HG03521 (cell line): ENCODE measurements around the gene NET1.
"Not testable (repeated sequence)": the region's sequence is repeated elsewhere in the genome, so short reads cannot be mapped to it uniquely, and the experiment has no call there.

Experiments used
- ATAC-seq: cut with Tn5 transposase; IDR thresholded peaks from one replicate; pipeline ENCODE4 v1.9.1; 2021; ENCODE audit warnings: mild to moderate bottlenecking, moderate library complexity; ENCODE audit not compliant: unreplicated experiment

The NET1 gene

DNA sequence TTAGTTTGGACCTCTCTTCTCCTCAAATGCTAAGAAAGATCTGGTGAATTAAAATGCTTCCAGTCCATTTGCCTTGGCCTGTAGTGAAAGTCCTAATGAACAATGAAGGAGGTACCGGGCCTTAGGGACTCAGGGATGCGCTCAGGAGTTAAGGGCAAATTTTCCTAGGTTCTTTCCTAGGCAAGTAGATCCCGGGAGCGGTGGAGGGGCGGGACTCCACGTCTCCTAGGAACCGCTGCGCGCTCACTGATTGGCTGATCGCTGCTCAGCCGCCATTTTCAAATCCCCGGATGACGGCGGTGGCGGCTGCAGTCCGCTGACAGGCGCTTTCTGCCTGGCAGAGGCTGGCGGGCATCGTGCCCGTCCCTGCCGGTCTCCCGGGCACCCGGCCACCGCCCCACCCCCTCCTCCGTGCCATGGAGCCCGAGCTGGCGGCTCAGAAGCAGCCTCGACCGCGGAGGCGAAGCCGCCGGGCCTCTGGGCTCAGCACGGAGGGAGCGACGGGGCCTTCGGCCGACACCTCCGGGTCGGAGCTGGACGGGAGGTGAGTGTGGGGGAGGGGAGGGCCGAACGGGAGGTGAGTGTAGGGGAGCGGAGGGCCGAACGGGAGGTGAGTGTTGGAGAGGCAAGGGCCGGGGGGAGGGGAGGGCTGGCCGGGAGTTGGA lies at the start of gene NET1:
NET1 (plus strand) TSS at position 281 of the 665 bp plus-strand sequence; CDS start at position 417, 136 bp downstream.
- peak; percentile 97 for ATAC-seq

DNA sequence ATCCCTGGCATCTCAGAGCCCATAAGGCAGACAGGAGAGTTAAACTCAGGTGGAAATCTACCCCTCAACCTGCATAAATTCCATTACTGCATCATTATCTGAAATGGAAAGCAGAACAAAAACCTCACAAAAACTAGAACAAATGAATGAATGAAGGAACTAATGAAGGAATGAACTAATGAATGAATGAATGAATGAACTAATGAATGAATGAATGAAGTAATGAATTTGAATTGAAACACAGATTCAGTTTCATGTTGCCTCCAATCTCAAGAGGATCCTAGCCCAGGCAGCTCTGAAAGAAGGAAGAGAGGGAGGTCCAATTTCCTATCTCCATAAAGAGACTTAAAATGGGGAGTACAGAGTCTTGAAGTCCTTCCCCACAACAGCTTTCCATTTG lies 49.5 kb upstream of the NET1 start:
- ATAC-seq, result no peak

- no peak for ATAC-seq
Observed at GRCh38 chr10:5364374-5364773, 48.0 kb upstream of the NET1 start.

GRCh38 chr10:5364890-5365338 lies 47.4 kb upstream of the NET1 start, which contains the start of gene UCN3:
Gene UCN3, plus strand, starts transcription at chr10:5364966. Its CDS starts 8,755 bp downstream, at chr10:5373721.
- ATAC-seq, result no peak

- ATAC-seq, result no peak
Observed at GRCh38 chr10:5365928-5366327, 46.4 kb upstream of the NET1 start.

- ATAC-seq, result no peak
Observed at GRCh38 chr10:5369362-5370158, 42.8 kb upstream of the NET1 start.

DNA sequence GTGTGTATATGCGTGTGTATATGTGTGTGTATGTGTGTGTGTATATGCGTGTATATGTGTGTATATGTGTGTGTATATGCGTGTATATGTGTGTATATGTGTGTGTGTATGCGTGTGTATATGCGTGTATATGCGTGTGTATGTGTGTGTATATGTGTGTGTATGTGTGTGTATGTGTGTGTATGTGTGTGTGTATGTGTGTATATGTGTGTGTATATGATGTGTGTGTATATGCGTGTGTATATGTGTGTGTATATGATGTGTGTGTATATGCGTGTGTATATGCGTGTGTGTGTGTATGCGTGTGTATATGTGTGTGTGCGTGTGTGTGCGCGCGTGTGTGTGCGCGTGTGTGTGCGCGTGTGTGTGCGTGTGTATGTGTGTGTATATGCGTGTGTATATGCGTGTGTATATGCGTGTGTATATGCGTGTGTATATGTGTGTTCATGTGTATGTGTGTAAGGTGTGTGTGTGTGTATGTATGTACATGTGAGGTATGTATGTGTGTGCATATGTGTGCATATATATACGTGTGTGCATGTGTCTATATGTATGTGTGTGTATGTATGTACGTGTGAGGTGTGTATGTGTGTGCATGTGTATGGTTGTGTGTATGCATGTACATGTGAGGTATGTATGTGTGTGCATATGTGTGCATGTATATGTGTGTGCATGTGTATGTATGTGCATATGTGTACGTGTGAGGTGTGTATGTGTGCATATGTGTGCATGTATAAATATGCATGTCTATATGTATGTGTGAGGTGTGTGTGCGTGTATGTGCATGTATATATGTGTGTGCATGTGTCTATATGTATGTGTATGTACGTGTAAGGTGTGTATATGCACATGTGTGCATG lies 41.6 kb upstream of the NET1 start:
- ATAC-seq, result no peak

DNA sequence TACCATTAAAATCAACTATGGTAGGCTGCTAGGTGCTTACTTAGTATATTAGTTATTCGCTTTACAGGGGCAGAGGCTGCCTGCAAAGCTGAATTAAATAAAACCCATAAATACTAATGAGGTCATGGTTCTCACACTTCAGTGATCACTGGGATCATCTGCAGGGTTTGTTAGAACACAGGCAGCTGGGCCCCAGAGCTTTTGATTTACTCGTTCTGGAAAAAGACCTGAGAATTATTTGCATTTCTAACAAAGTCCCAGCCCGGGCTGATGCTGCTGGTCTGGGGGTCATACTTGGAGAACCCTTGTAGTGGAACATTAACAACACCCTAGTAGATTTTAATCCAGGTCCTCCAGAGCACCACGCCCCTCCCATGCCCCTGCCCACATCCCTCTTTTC lies 39.0 kb upstream of the NET1 start:
- no peak for ATAC-seq

- ATAC-seq, result no peak
Observed at GRCh38 chr10:5373891-5374611, 38.3 kb upstream of the NET1 start.

GRCh38 chr10:5376450-5376849 lies 35.9 kb upstream of the NET1 start:
- no peak for ATAC-seq

- ATAC-seq, result not testable (repeated sequence)
Observed at GRCh38 chr10:5379202-5379601, 33.2 kb upstream of the NET1 start.

- ATAC-seq, result not testable (repeated sequence)
Observed at GRCh38 chr10:5380395-5380794, 32.0 kb upstream of the NET1 start.

DNA sequence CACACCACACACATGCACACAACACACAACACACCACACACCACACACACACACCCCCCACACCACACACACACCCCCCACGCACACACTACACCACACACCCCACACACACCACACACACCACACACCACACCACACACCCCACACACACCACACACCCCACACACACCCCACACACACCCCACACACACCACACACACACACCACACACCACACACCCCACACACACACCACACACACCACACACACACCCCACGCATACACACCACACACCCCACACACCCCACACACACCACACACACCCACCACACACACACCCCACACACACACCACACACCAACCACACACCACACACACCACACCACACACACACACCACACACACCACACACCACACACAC lies 31.2 kb upstream of the NET1 start:
- no peak for ATAC-seq

- no peak for ATAC-seq
Observed at GRCh38 chr10:5385224-5385623, 27.1 kb upstream of the NET1 start.

DNA sequence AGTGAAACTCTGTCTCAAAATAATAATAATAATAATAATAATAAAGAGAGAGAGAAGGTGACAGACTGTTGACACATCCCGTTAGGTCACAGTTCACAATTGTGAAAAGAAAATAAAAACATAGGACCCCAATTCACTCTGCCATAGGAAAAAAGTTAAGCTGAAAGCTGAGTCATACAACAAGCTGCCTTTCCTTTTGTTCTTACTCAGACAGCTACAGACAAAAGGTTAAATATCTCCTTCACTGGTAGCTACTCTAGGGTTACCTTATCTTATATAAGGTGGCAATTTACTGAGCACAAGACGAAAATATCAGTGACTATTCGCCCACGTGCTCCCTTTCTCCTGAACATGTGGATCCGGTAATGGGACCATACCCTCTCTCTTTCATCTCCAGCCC lies 25.2 kb upstream of the NET1 start:
- ATAC-seq, result no peak

DNA sequence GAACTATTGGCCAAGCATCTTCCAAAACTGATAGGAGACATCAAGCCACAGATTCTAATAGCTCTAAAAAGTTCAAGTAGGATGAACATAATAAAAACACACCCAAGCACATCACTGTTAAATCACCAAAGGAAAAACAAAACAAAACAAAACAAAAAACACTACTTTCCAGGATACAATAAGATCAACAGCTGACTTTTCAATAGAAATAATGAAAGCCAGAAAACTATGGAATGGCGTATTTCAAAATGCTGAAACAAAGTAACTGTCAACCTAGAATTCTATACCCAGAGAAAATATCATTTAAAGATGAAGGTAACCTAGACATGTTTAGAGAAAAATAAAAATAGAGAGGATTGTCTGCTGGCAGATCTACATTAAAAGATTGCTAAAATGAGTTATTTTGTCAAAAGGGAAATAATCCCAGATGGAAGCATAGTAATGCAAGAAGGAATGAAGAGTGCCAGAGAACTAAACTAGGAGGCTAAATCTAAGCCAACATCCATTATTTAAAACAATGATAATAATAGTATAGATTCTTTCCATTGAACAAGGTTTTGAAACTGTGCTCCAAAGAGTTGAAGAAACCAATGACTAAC lies 21.7 kb upstream of the NET1 start:
- no peak for ATAC-seq

DNA sequence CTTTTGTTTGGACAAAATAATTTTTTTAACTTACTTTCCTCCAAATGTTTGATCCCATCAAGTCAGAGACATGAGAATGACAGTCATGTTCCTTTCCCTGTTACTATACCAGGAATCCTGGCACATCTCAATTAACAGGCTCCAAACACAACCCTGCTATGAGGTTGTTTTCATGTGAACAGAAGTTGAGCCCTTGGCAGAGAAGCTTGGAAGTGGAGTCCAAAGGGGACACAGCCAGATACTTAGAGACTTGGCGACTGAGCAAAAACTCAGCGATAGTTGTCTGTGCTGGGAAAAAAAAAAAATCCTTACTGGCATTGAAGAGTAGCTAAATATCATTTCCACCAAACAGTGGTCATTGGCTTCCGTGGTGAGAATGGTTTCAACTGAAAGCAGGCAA lies 20.6 kb upstream of the NET1 start:
- no peak for ATAC-seq

- no peak for ATAC-seq
Observed at GRCh38 chr10:5393529-5393928, 18.8 kb upstream of the NET1 start.

- no peak for ATAC-seq
Observed at GRCh38 chr10:5395168-5395567, 17.2 kb upstream of the NET1 start.
